H1 (cell line): ENCODE results near the gene SLITRK3. TPM values are rescaled to one million over a fixed set of nuclear protein-coding genes. Genes with fewer than 3 reads are reported as not detected.

ENCODE experiments used
- CBX8 ChIP-seq: fragments of 300-800, 300-1000 bp; sonication (generic); IDR thresholded peaks from 2 replicates; pipeline ENCODE4 v1.7.1; 2016; ENCODE audit warnings: low read depth, low read length, borderline replicate concordance
- CEBPB ChIP-seq: IDR thresholded peaks from 2 replicates; pipeline ENCODE4 v1.6.1; 2012; ENCODE audit warnings: low read depth, low read length
- CHD7 ChIP-seq: fragments of 300-600 bp; sonication (generic); IDR thresholded peaks from 2 replicates; pipeline ENCODE4 v1.7.1; 2012; ENCODE audit warnings: low read length, moderate library complexity, mild to moderate bottlenecking, inconsistent platforms; ENCODE audit not compliant: insufficient replicate concordance
- EZH2 ChIP-seq: fragments of 200-600 bp; sonication (generic); IDR thresholded peaks from 2 replicates; pipeline ENCODE4 v1.7.1; 2012; ENCODE audit warnings: low read depth, mild to moderate bottlenecking, moderate library complexity, low read length, inconsistent platforms; ENCODE audit not compliant: severe bottlenecking
- KDM1A ChIP-seq: fragments of 200-600, 300-600 bp; sonication (generic); IDR thresholded peaks from 2 replicates; pipeline ENCODE4 v1.7.1; 2016; ENCODE audit warnings: mild to moderate bottlenecking, low read length, borderline replicate concordance
- PHF8 ChIP-seq: fragments of 200-600 bp; sonication (generic); conservative IDR thresholded peaks from 2 replicates; pipeline ENCODE4 v1.7.1; 2012; ENCODE audit warnings: low read depth, mild to moderate bottlenecking, inconsistent platforms, low read length, moderate library complexity
- RNF2 ChIP-seq: fragments of 200-900, 300-1000 bp; sonication (generic); IDR thresholded peaks from 2 replicates; pipeline ENCODE4 v1.7.1; 2016; ENCODE audit warnings: borderline replicate concordance, low read depth, mild to moderate bottlenecking, antibody characterized with exemption, low read length; ENCODE audit not compliant: poor library complexity, severe bottlenecking; ENCODE audit errors: missing control alignments
- SP1 ChIP-seq: IDR thresholded peaks from 2 replicates; pipeline ENCODE4 v1.6.1; 2011; ENCODE audit warnings: low read depth, low read length
- polyA plus RNA-seq, 7 experiments: library from polyadenylated mRNA; depleted of rRNA in 3 of 7; stranded (reverse) in 5 of 7; unstranded in 2 of 7; fragments of >200 nt in 5 of 7; fragments of 200-250 nt in 2 of 7; gene quantifications; 1 replicate in 5 of 7; 2 replicates in 1 of 7; 4 replicates in 1 of 7; pipeline versions ENCODE4 v1.2.1 to v1.2.3, GENCODE V29; 2011 to 2013; ENCODE audit warnings: missing spikeins in 2 of 7, mixed read lengths in 2 of 7
- total RNA-seq: library from RNA; stranded (reverse); fragmentation: NEBNext Ultra II Directional; extraction: Animal tissue kit (Norgen Biotek cat#: 25700); gene quantifications from 2 replicates; pipeline ENCODE4 v1.2.1, GENCODE V29; 2021

SLITRK3 gene
- total and polyA plus RNA-seq, 2 of the 8 experiments (the other 6 are each of a cell fraction or from before 2014, with no cell fraction given) = 0.71 to 3.4 TPM

GRCh38 chr3:165196577-165197480 lies 645 bp upstream of the SLITRK3 start (continued):
- TF ChIP-seq CHD7 = no peak
- peak; percentile 83 for TF ChIP-seq RNF2
- TF ChIP-seq PHF8 = no peak
- TF ChIP-seq CBX8 = no peak
- peak; percentile 77 for TF ChIP-seq EZH2
- no peak for TF ChIP-seq KDM1A
- TF ChIP-seq SP1 = no peak
- no peak for TF ChIP-seq CEBPB
